ENCODE data around the gene CALML6. TPM values are rescaled to one million over a fixed set of nuclear protein-coding genes. Genes with fewer than 3 reads are reported as not detected.

The CALML6 gene
- total RNA-seq, 1 donor from 2014 or later: not detected

DNA sequence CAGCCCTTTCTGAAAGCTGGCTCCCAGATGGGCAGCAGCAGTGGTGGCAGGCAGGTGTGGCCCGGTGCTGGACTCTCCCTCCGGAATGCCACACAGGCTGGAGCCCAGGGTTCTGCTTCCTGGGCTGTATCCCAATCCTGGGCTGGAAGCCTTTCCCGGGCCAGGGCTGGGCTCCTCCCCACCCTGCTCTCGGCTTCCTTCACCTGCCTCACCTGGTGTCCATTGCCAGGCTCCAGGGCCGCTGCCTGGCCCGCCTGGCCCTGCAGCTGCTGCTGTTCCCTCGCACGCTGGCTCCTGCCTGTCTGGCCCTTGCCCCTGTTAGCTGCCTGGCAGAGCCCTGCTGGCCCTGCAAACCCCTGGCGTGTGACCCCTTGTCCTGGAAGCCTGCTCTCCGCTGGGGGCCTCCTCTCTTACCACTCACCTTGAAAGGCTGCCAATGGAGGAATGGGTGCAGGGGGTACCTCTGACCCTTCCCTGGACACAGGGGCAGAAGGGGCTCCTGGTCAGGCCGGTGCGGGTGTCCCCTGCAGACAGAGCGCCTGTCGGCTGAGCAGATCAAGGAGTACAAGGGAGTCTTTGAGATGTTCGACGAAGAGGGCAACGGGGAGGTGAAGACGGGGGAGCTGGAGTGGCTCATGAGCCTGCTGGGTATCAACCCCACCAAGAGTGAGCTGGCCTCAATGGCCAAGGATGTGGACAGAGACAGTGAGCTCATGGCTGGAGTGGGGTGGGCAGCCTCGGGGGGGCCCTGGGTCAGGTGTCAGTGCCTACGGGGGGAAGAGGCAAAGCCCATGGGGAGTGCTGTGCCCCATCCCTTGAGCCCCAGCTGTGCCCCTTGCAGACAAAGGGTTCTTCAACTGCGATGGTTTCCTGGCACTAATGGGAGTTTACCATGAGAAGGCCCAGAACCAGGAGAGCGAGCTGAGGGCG is 1.1 kb downstream of the CALML6 start:
- no peak overlapping the region for H3K4me3 Mint-ChIP-seq
- Histone ChIP-seq H3K9ac (no peak overlapping the region), H3K27ac (no peak overlapping the region), H3K4me3 (no peak overlapping the region), H3K4me1 (peaks cover 7% of the 10 kb centered on the region), H2AFZ (replicated peaks) (no peak overlapping the region), H3K4me2 (no peak overlapping the region), H3K27me3 (peaks cover 20% of the 10 kb centered on the region), H3F3A (ENCODE audit: low read depth) (peaks cover 8% of the 10 kb centered on the region), H3K36me3 (no peaks in the 10 kb centered on the region), H3K9me3 (ENCODE audit: low read depth) (no peaks in the 10 kb centered on the region), H4K20me1 (ENCODE audit: low read depth) (no peaks in the 10 kb centered on the region), H3K79me2 (ENCODE audit: low read depth) (no peaks in the 10 kb centered on the region)
- H3K27me3 Mint-ChIP-seq (ENCODE audit: insufficient read depth, low read depth): peaks cover 12% of the 10 kb centered on the region
- TF ChIP-seq, protein P1, sequence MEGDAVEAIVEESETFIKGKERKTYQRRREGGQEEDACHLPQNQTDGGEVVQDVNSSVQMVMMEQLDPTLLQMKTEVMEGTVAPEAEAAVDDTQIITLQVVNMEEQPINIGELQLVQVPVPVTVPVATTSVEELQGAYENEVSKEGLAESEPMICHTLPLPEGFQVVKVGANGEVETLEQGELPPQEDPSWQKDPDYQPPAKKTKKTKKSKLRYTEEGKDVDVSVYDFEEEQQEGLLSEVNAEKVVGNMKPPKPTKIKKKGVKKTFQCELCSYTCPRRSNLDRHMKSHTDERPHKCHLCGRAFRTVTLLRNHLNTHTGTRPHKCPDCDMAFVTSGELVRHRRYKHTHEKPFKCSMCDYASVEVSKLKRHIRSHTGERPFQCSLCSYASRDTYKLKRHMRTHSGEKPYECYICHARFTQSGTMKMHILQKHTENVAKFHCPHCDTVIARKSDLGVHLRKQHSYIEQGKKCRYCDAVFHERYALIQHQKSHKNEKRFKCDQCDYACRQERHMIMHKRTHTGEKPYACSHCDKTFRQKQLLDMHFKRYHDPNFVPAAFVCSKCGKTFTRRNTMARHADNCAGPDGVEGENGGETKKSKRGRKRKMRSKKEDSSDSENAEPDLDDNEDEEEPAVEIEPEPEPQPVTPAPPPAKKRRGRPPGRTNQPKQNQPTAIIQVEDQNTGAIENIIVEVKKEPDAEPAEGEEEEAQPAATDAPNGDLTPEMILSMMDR (IDR thresholded peaks at IDR 0.05): no peak
- TF ChIP-seq EZH2 (IDR thresholded peaks at IDR 0.05) (no peak), EZH2phosphoT487 (IDR thresholded peaks at IDR 0.05) (no peak)
- peaks cover 13% of the 10 kb centered on the region for H3K4me1 Mint-ChIP-seq
- no peak for DNase-seq (ENCODE audit: low spot score)
- peak overlapping the region; percentile 68 for H3K27ac Mint-ChIP-seq
- H3K9me3 Mint-ChIP-seq: no peaks in the 10 kb centered on the region
- no peaks in the 10 kb centered on the region for H3K36me3 Mint-ChIP-seq

DNA sequence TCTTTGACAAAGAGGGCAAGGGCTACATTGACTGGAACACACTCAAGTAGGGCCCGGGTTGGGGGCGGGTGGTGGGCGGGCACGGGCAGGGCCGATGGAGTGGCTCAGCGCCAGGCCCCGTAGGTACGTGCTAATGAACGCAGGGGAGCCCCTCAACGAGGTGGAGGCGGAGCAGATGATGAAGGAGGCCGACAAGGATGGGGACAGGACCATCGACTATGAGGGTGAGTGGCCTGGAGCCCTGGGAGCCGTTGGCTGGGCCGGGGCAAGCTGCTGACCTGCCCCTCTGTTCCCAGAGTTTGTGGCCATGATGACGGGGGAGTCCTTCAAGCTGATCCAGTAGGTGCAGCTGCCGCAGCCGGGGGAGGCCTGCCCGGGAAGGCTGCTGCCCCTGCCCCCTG is 1.8 kb downstream of the CALML6 start:
- H3K9me3 Mint-ChIP-seq: no peaks in the 10 kb centered on the region
- Histone ChIP-seq H3F3A (ENCODE audit: low read depth) (peaks cover 8% of the 10 kb centered on the region), H2AFZ (replicated peaks) (no peak overlapping the region), H3K9me3 (ENCODE audit: low read depth) (no peaks in the 10 kb centered on the region), H3K27ac (no peak overlapping the region), H3K4me1 (peaks cover 7% of the 10 kb centered on the region), H3K9ac (no peak overlapping the region), H3K79me2 (ENCODE audit: low read depth) (no peaks in the 10 kb centered on the region), H3K27me3 (peaks cover 20% of the 10 kb centered on the region), H3K4me3 (no peak overlapping the region), H3K36me3 (no peaks in the 10 kb centered on the region), H3K4me2 (no peak overlapping the region), H4K20me1 (ENCODE audit: low read depth) (no peaks in the 10 kb centered on the region)
- H3K27ac Mint-ChIP-seq: no peak overlapping the region
- H3K4me3 Mint-ChIP-seq: no peak overlapping the region
- peaks cover 8% of the 10 kb centered on the region for H3K27me3 Mint-ChIP-seq (ENCODE audit: insufficient read depth, low read depth)
- TF ChIP-seq, protein P1 (IDR thresholded peaks at IDR 0.05): no peak
- TF ChIP-seq EZH2phosphoT487 (IDR thresholded peaks at IDR 0.05) (no peak), EZH2 (IDR thresholded peaks at IDR 0.05) (no peak)
- no peaks in the 10 kb centered on the region for H3K36me3 Mint-ChIP-seq
- no peak for DNase-seq (ENCODE audit: low spot score)
- H3K4me1 Mint-ChIP-seq: peaks cover 13% of the 10 kb centered on the region

DNA sequence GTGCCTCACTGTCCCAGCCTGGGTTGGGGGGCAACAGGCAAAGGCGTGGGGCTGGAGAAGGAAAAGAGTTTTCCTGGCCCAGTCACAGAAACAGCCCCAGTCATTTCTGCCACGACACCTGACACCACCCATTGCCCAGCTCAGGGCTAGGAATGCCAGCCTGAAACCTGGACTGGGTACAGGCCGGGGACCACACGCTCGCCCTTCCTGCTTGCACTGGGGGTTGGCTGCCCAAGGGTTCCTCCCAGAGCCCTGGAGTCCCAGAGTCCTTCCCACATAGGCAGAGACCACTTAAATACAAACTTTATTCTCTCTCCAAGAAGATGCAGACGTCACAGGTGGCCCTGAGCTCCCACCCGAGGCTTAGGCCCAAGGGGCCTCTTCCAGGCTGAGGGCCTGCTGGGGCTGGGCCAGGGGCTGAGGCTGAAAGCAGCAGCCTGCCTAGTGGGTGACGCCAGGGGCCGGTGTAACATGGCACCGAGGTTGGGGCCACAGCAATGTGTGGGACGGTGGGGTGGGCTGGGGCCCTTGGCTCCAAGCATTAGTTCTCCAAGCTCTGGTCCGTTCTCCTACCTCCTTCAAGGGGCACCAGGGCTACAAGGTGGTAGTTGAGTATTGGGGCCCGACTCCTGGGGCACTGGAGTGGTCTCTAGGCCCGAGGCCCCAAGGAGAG is 2.4 kb downstream of the CALML6 start:
- peaks cover 7% of the 10 kb centered on the region for H3K4me1 ChIP-seq
- Mint-ChIP-seq H3K4me1 (peaks cover 13% of the 10 kb centered on the region), H3K9me3 (no peaks in the 10 kb centered on the region), H3K27me3 (ENCODE audit: insufficient read depth, low read depth) (peaks cover 8% of the 10 kb centered on the region), H3K36me3 (no peaks in the 10 kb centered on the region), H3K4me3 (peak overlapping the region; percentile 59), H3K27ac (no peak overlapping the region)
- H3K4me2 ChIP-seq: no peak overlapping the region
- TF ChIP-seq, protein P1 (IDR thresholded peaks at IDR 0.05): no peak
- TF ChIP-seq EZH2 (IDR thresholded peaks at IDR 0.05) (no peak), EZH2phosphoT487 (IDR thresholded peaks at IDR 0.05) (no peak)
- no peaks in the 10 kb centered on the region for H4K20me1 ChIP-seq (ENCODE audit: low read depth)
- H3F3A ChIP-seq (ENCODE audit: low read depth): peaks cover 8% of the 10 kb centered on the region
- no peaks in the 10 kb centered on the region for H3K36me3 ChIP-seq
- no peak for DNase-seq (ENCODE audit: low spot score)
- peaks cover 20% of the 10 kb centered on the region for H3K27me3 ChIP-seq
- H2AFZ ChIP-seq (replicated peaks): no peak overlapping the region
- H3K9me3 ChIP-seq (ENCODE audit: low read depth): no peaks in the 10 kb centered on the region
- no peaks in the 10 kb centered on the region for H3K79me2 ChIP-seq (ENCODE audit: low read depth)
- no peak overlapping the region for H3K27ac ChIP-seq
- no peak overlapping the region for H3K9ac ChIP-seq
- no peak overlapping the region for H3K4me3 ChIP-seq

All from neural progenitor cell (in vitro differentiated cells).